GM18517 (cell line): Measurements from ENCODE around the gene ZDHHC14.

Experiments
- ATAC-seq: cut with Tn5 transposase; IDR thresholded peaks from one replicate; pipeline ENCODE4 v1.9.1; 2021; ENCODE audit warnings: mild to moderate bottlenecking, moderate library complexity; ENCODE audit not compliant: unreplicated experiment

ZDHHC14 gene

GRCh38 chr6:157608221-157609075 is 227.5 kb downstream of the ZDHHC14 start:
- no peak for ATAC-seq

- ATAC-seq, result no peak
These were observed 228.1 kb downstream of the ZDHHC14 start for GRCh38 chr6:157609117-157609516.

GRCh38 chr6:157609556-157609955 is 228.6 kb downstream of the ZDHHC14 start:
- no peak for ATAC-seq

- ATAC-seq, result no peak
These were observed 229.5 kb downstream of the ZDHHC14 start for GRCh38 chr6:157610451-157610999.

GRCh38 chr6:157611406-157611805 is 230.4 kb downstream of the ZDHHC14 start:
- no peak for ATAC-seq

- no peak for ATAC-seq
These were observed 232.1 kb downstream of the ZDHHC14 start for GRCh38 chr6:157613011-157613522.

GRCh38 chr6:157614026-157614568 is 233.1 kb downstream of the ZDHHC14 start:
- no peak for ATAC-seq

- no peak for ATAC-seq
These were observed 234.4 kb downstream of the ZDHHC14 start for GRCh38 chr6:157615420-157615769.

GRCh38 chr6:157615951-157616350 is 235.0 kb downstream of the ZDHHC14 start:
- ATAC-seq, result no peak

GRCh38 chr6:157620944-157621343 is 240.0 kb downstream of the ZDHHC14 start:
- no peak for ATAC-seq

GRCh38 chr6:157621406-157621805 is 240.4 kb downstream of the ZDHHC14 start:
- ATAC-seq, result no peak

DNA sequence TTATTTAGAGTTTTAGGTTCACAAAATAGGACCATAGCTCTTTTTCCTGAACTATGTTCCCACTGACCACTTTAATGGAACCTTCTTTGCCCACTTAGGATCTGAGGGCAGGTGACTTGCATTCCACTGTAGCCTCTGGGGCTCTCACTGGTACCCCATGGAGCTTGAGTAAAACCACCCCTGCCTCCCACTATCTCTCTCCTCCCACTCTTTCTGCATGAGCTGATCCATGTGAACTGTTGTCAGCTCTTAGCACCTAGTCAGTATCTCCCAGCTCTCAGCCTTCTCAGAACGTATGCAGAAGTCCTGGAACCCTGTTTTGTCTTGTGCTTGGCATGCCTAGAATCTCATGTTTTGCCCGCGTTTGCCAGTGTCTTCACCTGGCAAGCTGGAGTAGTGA is 241.4 kb downstream of the ZDHHC14 start:
- no peak for ATAC-seq

DNA sequence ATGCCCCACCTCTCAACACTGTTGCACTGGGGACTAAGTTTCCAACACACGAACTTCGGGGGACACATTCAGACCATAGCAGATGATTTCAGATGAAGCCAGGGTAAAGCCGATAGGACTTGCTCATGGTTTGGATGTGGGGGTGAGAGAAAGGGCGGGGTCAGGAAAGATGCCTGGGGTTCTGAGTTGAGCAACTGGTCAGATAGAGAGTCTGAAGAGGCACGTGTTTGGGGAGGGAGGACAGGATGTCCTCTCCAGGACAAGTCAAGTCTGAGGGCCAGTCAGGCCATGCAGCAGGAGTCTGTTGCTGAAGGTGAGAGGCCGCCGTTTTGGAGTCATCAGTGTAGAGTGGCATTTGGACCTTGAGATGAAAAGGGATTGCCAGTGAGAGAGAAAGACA is 244.1 kb downstream of the ZDHHC14 start:
- ATAC-seq, result no peak

- ATAC-seq, result no peak
These were observed 244.8 kb downstream of the ZDHHC14 start for GRCh38 chr6:157625764-157626163.

GRCh38 chr6:157627195-157627966 is 246.4 kb downstream of the ZDHHC14 start:
- ATAC-seq, result no peak

- no peak for ATAC-seq
These were observed 247.5 kb downstream of the ZDHHC14 start for GRCh38 chr6:157628463-157628862.

GRCh38 chr6:157629220-157629619 is 248.2 kb downstream of the ZDHHC14 start:
- ATAC-seq, result no peak

GRCh38 chr6:157630463-157631080 is 249.6 kb downstream of the ZDHHC14 start:
- ATAC-seq, result no peak

GRCh38 chr6:157631412-157631811 is 250.4 kb downstream of the ZDHHC14 start:
- no peak for ATAC-seq

- no peak for ATAC-seq
These were observed 251.0 kb downstream of the ZDHHC14 start for GRCh38 chr6:157631838-157632614.
